MCF 10A (cell line): ENCODE measurements around the gene APBA1. TPM values are rescaled to one million over a fixed set of nuclear protein-coding genes. Genes with fewer than 3 reads are reported as not detected.

Experiments used
- BruUV-seq: library from RNA; stranded (reverse); fragments of 400-500 nt; replicated peaks from 2 replicates; lab custom pipeline; 2021; lab: Mats Ljungman, UMichigan
- CTCF ChIA-PET: fragments of 300-600 bp; sonication (Branson Sonifier 250); formaldehyde crosslinking; extraction: SDS; loops from one replicate; lab custom pipeline; 2021; ENCODE audit warnings: antibody characterized with exemption, inconsistent platforms; lab: Yijun Ruan, JAX
- POLR2A ChIA-PET: fragments of 300-600, 350-650 bp; sonication (Branson Sonifier 250); formaldehyde crosslinking; extraction: SDS; loops from one replicate; lab custom pipeline; 2020; ENCODE audit warnings: antibody characterized with exemption, inconsistent platforms; lab: Yijun Ruan, JAX
- DNase-seq: peaks from one replicate; pipeline ENCODE4 v3.0.0-alpha.2; 2018; ENCODE audit not compliant: unreplicated experiment
- H3K27ac Mint-ChIP-seq: one replicate; pipeline ENCODE4 v1.8.0; 2022; ENCODE audit warnings: mild to moderate bottlenecking, low read depth, mixed read lengths; ENCODE audit not compliant: unreplicated experiment
- H3K27me3 Mint-ChIP-seq: one replicate; pipeline ENCODE4 v1.8.0; 2022; ENCODE audit warnings: mixed read lengths; ENCODE audit not compliant: insufficient read depth, unreplicated experiment
- H3K36me3 Mint-ChIP-seq: one replicate; pipeline ENCODE4 v1.8.0; 2022; ENCODE audit warnings: mild to moderate bottlenecking, moderate library complexity, mixed read lengths; ENCODE audit not compliant: insufficient read depth, unreplicated experiment
- H3K4me1 Mint-ChIP-seq: one replicate; pipeline ENCODE4 v1.8.0; 2022; ENCODE audit warnings: mixed read lengths; ENCODE audit not compliant: insufficient read depth, unreplicated experiment
- H3K4me3 Mint-ChIP-seq: one replicate; pipeline ENCODE4 v1.8.0; 2022; ENCODE audit warnings: mild to moderate bottlenecking, moderate library complexity, mixed read lengths; ENCODE audit not compliant: unreplicated experiment
- H3K9me3 Mint-ChIP-seq: one replicate; pipeline ENCODE4 v1.8.0; 2022; ENCODE audit warnings: mixed read lengths; ENCODE audit not compliant: unreplicated experiment
- CTCF ChIP-seq: fragments of 200-600 bp; IDR thresholded peaks from one replicate; pipeline ENCODE4 v1.8.0; 2022; ENCODE audit warnings: antibody characterized with exemption, mild to moderate bottlenecking; ENCODE audit not compliant: unreplicated experiment
- intact Hi-C: fragments of 100-400 bp; cut with micrococcal nuclease; formaldehyde crosslinking; loops from 2 replicates; pipeline ENCODE4 v1.14.1; 2022
- total RNA-seq: library from RNA; stranded (reverse); gene quantifications from 2 replicates; pipeline ENCODE4 v1.2.3, GENCODE V29; 2022

The APBA1 gene
- total RNA-seq, 1 experiment from 2014 or later = 0.07 TPM

- no TSS peak for BruUV-seq
- CTCF ChIA-PET = interaction anchor here (0.7 to 0.8 kb wide), 3 partner anchors 25 to 364 kb away, joined by 3 read pairs; partner anchors contain the start of gene APBA1
- Mint-ChIP-seq H3K4me3 (no peak overlapping the region), H3K4me1 (peaks cover 7% of the 10 kb centered on the region), H3K27ac (no peak overlapping the region), H3K36me3 (no peaks in the 10 kb centered on the region), H3K9me3 (no peaks in the 10 kb centered on the region), H3K27me3 (peaks cover 71% of the 10 kb centered on the region)
- intact Hi-C loops = no loop called here
- POLR2A ChIA-PET = no interaction called here
- no peak for TF ChIP-seq CTCF
- no peak for DNase-seq
Observed at GRCh38 chr9:69555802-69556201, 116.4 kb downstream of the APBA1 start.

GRCh38 chr9:69554945-69555344 lies 117.2 kb downstream of the APBA1 start:
- Mint-ChIP-seq H3K36me3 (no peaks in the 10 kb centered on the region), H3K27ac (no peak overlapping the region), H3K27me3 (peaks cover 70% of the 10 kb centered on the region), H3K4me3 (no peak overlapping the region), H3K4me1 (peaks cover 7% of the 10 kb centered on the region), H3K9me3 (no peaks in the 10 kb centered on the region)
- DNase-seq = peak; percentile 89
- CTCF ChIA-PET = interaction anchor here (0.6 to 1.0 kb wide), 4 partner anchors 11 to 365 kb away, joined by 3 to 6 read pairs (median 3); no protein-coding TSS in a partner anchor
- intact Hi-C loops = no loop called here
- no TSS peak for BruUV-seq
- POLR2A ChIA-PET = no interaction called here
- no peak for TF ChIP-seq CTCF

GRCh38 chr9:69549310-69550202 lies 122.6 kb downstream of the APBA1 start:
- Mint-ChIP-seq H3K4me1 (peaks cover under 1% of the 10 kb centered on the region), H3K27me3 (peaks cover 66% of the 10 kb centered on the region), H3K36me3 (no peaks in the 10 kb centered on the region), H3K4me3 (no peak overlapping the region), H3K9me3 (no peaks in the 10 kb centered on the region), H3K27ac (no peak overlapping the region)
- no TSS peak for BruUV-seq
- ChIA-PET CTCF (interaction anchor here (0.9 to 5.4 kb wide), 6 partner anchors 18 to 128 kb away, joined by 3 to 97 read pairs (median 3); no protein-coding TSS in a partner anchor), POLR2A (interaction anchor here (0.5 to 0.6 kb wide), 2 partner anchors 80 to 235 kb away, joined by 3 to 4 read pairs; no protein-coding TSS in a partner anchor)
- DNase-seq = peak; percentile 55
- TF ChIP-seq CTCF = peak; percentile 88
- intact Hi-C loops = loop anchor here (1.0 to 2.0 kb wide), 2 partner anchors 127 to 329 kb away; no protein-coding TSS in a partner anchor

- intact Hi-C loops = loop anchor here (1.0 to 2.0 kb wide), 2 partner anchors 126 to 330 kb away; no protein-coding TSS in a partner anchor
- POLR2A ChIA-PET = interaction anchor here (0.6 to 0.8 kb wide), 2 partner anchors 28 to 79 kb away, joined by 3 to 4 read pairs; no protein-coding TSS in a partner anchor
- Mint-ChIP-seq H3K36me3 (no peaks in the 10 kb centered on the region), H3K9me3 (no peaks in the 10 kb centered on the region), H3K27ac (no peak overlapping the region), H3K4me3 (no peak overlapping the region), H3K4me1 (no peaks in the 10 kb centered on the region), H3K27me3 (peaks cover 66% of the 10 kb centered on the region)
- no TSS peak for BruUV-seq
- no peak for DNase-seq
- CTCF ChIA-PET = interaction anchor here (0.6 to 5.4 kb wide), 11 partner anchors 14 to 967 kb away, joined by 3 to 97 read pairs (median 3); no protein-coding TSS in a partner anchor
- TF ChIP-seq CTCF = no peak
Observed at GRCh38 chr9:69548681-69549080, 123.5 kb downstream of the APBA1 start.
